GM23248 (cell line): Measurements from ENCODE around the gene DTX1.

ENCODE experiments used
- EZH2 ChIP-seq: fragments of 200-600 bp; sonication (generic); IDR thresholded peaks from 2 replicates; pipeline ENCODE4 v1.6.1; 2018; ENCODE audit warnings: antibody characterized with exemption, mild to moderate bottlenecking; ENCODE audit not compliant: insufficient read depth, poor library complexity, severe bottlenecking
- EZH2phosphoT487 ChIP-seq: fragments of 200-600 bp; sonication (generic); IDR thresholded peaks from 2 replicates; pipeline ENCODE4 v1.6.1; 2018; ENCODE audit warnings: antibody characterized with exemption, moderate library complexity, mild to moderate bottlenecking, low read depth; ENCODE audit not compliant: insufficient read depth

DNA sequence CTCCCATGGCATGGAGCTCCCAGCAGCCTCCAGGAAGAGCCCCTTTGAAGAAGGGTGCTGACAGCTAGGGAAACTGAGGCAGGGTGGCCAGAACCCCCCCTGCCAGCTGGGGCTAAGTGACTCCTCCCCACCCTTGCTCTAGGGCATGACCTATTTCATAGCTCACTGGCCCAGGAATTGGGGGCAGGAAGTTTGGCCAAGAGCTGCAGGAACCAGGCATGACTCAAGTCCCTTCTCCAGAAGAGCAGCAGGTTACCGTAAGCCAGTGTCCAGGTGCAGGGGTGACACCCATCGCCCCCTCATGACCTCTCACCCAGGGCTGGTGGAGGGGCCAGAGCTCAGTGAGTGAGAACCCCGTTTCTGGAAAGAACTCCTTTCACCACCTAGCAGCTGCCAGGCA lies 77.1 kb downstream of the DTX1 start:
- TF ChIP-seq EZH2phosphoT487 (no peak), EZH2 (no peak)
